GM19193 (cell line): Measurements from ENCODE around the gene MGAT5.

ENCODE experiments used
- POLR2A ChIP-seq: IDR thresholded peaks from 4 replicates; pipeline ENCODE4 v1.6.1; 2011; ENCODE audit not compliant: insufficient read depth, insufficient read length; ENCODE audit errors: extremely low read depth

MGAT5 gene

DNA sequence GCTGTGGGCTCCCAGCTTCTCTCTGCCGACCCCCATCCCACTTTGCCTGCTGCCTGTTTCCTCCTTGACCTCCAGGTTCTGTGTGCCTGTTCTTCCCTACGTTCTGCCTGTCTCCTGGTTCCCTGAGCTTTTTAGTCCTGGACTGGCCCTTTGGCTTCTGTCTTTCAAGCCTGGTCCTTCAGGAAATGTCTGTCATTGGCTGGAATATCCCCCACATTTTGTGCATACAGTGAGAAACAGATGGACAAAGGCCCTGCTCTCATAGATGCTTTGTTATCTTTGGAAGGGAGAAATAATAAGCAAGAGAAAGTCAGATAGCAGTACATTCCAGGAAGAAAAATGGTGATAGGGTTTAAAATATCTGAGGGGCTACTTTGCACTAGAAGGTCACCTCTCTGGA lies 5.7 kb downstream of the MGAT5 start:
- TF ChIP-seq POLR2A = no peak

- no peak for TF ChIP-seq POLR2A
Observed at GRCh38 chr2:134259994-134260393, 6.1 kb downstream of the MGAT5 start.

DNA sequence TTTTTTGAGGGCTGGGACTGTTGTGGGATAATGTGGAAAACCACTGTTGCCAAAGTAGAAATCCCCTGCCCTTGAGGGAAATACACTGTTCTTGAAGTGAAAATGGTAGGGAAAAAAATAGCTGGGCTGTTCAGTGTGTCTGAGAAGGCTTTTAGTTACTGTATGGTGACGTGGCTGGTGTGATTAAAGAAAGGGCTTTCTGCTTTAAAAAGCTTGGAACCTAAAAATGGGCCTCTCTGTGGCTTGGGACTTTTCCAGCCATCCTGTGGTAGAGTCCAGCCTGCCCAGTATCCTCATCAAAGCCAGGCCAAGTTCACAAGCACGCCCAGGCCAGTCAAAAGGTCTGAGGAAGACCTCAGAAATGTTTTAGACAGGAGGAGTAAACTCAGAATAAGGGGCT lies 6.8 kb downstream of the MGAT5 start:
- TF ChIP-seq POLR2A = no peak

DNA sequence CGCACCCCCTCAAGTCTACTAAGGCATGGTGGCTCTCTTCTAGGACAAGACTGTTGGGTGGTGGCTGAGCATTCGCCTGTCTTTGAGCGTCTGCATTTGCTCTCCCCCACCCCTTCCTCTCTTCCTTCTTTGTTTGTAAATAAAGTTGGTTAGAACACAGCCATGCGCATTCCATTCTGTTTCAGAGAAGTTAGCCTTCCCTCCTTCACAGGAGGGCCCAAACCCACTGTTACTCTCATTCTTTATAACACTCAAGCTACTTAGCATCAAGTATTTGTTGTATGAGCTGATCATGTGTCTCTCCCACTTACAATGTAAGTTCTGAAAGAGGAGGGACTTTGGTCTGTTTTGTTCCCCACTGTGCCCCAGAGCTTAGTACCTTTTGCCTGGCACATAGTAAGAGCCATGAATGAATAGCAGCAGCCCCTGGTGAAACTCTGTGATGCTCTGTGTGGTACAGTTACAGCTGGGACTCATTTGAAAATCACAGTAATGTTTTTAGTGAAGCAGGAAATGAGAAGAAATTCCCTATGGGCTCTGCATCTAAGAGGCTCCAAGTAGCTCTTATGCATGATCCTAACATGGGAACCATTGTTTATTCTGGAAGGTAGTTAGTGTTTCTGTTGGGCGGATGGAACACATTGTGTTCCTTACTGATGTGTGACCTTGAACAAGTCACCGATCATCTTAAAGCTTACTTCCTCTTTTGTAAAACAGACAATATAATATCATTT lies 7.7 kb downstream of the MGAT5 start:
- TF ChIP-seq POLR2A = no peak

- TF ChIP-seq POLR2A = no peak
Observed at GRCh38 chr2:134262684-134263083, 8.8 kb downstream of the MGAT5 start.

- TF ChIP-seq POLR2A = no peak
Observed at GRCh38 chr2:134268265-134268664, 14.4 kb downstream of the MGAT5 start.

- TF ChIP-seq POLR2A = no peak
Observed at GRCh38 chr2:134269230-134269629, 15.4 kb downstream of the MGAT5 start.

- no peak for TF ChIP-seq POLR2A
Observed at GRCh38 chr2:134269972-134270735, 16.3 kb downstream of the MGAT5 start.

DNA sequence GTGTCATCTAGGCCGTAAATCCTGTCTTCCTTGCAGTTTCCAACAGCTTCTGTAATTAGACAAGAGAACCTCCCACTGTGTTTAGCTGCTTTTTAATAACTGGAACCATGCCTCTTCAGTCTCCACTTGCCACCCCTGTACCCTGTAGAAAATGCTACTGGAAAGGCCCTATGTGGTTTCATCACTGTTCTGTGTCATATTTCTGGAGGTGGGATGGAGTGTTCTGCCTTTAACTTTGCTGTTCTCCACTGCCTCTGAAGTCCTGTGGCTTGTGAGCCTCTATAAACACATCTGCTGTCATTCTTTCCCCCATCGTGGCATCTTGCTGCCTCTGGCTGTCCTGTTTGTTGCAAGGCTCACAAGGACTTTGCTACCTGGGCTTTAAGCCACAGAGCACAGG lies 17.9 kb downstream of the MGAT5 start:
- no peak for TF ChIP-seq POLR2A

- TF ChIP-seq POLR2A = no peak
Observed at GRCh38 chr2:134272806-134273205, 18.9 kb downstream of the MGAT5 start.

DNA sequence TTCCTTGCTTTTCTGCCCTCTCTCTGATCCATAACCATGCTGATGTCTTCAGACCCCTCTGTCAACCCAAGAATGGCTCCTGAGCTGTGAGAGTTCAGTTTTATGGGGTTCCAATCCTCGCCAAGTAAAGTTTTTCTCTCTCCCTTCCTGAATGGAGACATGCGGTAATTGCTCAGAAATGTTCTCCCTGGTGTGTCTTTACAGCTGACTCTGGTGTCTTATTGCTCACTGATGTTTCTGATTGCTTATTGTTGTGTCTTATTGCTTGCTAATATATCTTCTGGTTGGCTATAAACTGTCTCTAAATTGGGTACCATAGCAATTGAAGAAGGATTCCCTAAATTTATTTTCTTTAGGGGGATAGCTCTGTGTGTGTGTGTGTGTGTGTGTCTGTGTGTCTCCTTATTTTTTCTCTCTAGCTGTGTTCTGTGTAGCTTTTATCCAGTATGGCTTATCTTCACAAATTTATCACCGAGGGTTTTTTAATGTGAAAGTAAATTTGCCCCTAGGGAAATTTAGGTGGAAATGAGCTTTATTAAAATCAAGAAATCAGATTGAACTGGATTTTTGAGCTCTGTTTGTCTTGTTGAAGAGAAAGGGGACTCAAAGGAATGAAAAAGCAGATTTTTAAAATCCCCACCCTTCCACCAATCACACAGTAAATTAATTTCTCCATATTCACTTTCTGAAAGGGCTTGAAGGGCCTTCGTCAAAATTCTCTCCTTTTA lies 19.5 kb downstream of the MGAT5 start:
- TF ChIP-seq POLR2A = no peak

DNA sequence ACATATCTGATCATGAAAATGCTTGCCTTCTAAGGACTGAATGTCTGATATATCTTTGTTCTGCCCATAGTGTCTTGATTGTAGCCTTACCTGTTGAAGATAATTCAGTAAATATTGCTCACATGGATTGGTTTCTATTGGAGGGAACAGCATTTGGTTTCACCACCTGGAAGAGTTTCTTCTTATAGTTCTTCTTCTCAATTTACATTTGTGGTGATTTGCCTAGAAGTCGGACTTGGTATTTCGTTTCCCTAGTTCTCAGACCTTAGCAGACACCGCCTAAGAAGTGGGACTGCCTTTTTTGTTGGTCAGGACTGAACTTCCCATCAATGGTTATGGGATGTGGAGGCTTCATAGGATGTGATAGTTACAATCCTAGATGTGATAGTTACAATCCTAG lies 20.2 kb downstream of the MGAT5 start:
- TF ChIP-seq POLR2A = no peak

GRCh38 chr2:134275058-134275862 lies 21.4 kb downstream of the MGAT5 start:
- no peak for TF ChIP-seq POLR2A

GRCh38 chr2:134276381-134277172 lies 22.7 kb downstream of the MGAT5 start:
- TF ChIP-seq POLR2A = no peak

DNA sequence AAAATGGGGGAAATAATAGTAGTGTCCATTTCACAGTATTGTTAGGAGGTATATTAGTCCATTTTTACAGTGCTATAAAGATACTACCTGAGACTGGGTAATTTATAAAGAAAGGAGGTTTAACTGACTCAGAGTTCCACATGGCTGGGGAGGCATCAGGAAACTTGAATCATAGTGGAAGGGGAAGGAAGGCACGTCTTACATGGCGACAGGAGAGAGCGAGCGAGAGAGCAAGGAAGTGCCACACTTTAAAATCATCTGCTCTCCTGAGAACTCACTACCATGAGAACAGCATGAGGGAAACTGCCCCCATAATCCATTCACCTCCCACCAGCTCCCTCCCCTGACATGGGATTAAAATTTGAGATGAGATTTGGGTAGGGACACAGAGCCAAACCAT lies 23.4 kb downstream of the MGAT5 start:
- TF ChIP-seq POLR2A = no peak

- TF ChIP-seq POLR2A = no peak
Observed at GRCh38 chr2:134278553-134278952, 24.7 kb downstream of the MGAT5 start.
